WTC11 (cell line): Measurements from ENCODE around the gene ELF3. TPM values are rescaled to one million over a fixed set of nuclear protein-coding genes. Genes with fewer than 3 reads are reported as not detected.

Experiments
- ATAC-seq: fragments of 200-7000 bp; cut with Tn5 transposase; 2 replicates; pipeline ENCODE4 v1.10.0; 2021; ENCODE audit warnings: mild to moderate bottlenecking, moderate library complexity
- CTCF ChIA-PET: fragments of 300-600 bp; sonication (Branson Sonifier 250); formaldehyde crosslinking; loops from one replicate; lab custom pipeline; 2021; ENCODE audit warnings: antibody characterized with exemption; lab: Charles Lee
- POLR2A ChIA-PET: fragments of 350-600 bp; sonication (Branson Sonifier 250); formaldehyde crosslinking; loops from one replicate; lab custom pipeline; 2021; ENCODE audit warnings: antibody characterized with exemption; lab: Charles Lee
- DNase-seq: peaks from one replicate; pipeline ENCODE4 v3.0.0; 2021; ENCODE audit warnings: low spot score
- H3K27ac Mint-ChIP-seq: 2 replicates; pipeline ENCODE4 v1.8.0; 2021; ENCODE audit warnings: mixed read lengths
- H3K27me3 Mint-ChIP-seq: 2 replicates; pipeline ENCODE4 v1.8.0; 2021; ENCODE audit warnings: low read depth, mild to moderate bottlenecking, moderate library complexity, mixed read lengths
- H3K36me3 Mint-ChIP-seq: 2 replicates; pipeline ENCODE4 v1.8.0; 2021; ENCODE audit warnings: mixed read lengths
- H3K4me1 Mint-ChIP-seq: 2 replicates; pipeline ENCODE4 v1.8.0; 2022; ENCODE audit warnings: mixed read lengths
- H3K4me3 Mint-ChIP-seq: 2 replicates; pipeline ENCODE4 v1.8.0; 2021; ENCODE audit warnings: mild to moderate bottlenecking, moderate library complexity, mixed read lengths
- H3K9me3 Mint-ChIP-seq: 2 replicates; pipeline ENCODE4 v1.8.0; 2021; ENCODE audit warnings: mixed read lengths
- ATF1 ChIP-seq: sonication (generic); formaldehyde crosslinking; IDR thresholded peaks from 2 replicates; pipeline ENCODE4 v1.8.1; 2023; ENCODE audit warnings: mild to moderate bottlenecking, moderate library complexity, missing genetic modification reagents
- CBFB ChIP-seq: sonication (generic); formaldehyde crosslinking; IDR thresholded peaks from 2 replicates; pipeline ENCODE4 v1.8.1; 2022; ENCODE audit warnings: mild to moderate bottlenecking, low read depth, missing genetic modification reagents
- CTCF ChIP-seq: fragments of 200-600 bp; IDR thresholded peaks from 2 replicates; pipeline ENCODE4 v1.8.0; 2022; ENCODE audit warnings: antibody characterized with exemption
- ERG ChIP-seq: fragments of 250-450 bp; sonication (Bioruptor Pico); IDR thresholded peaks from 2 replicates; pipeline ENCODE4 v1.8.0; 2021; ENCODE audit warnings: mild to moderate bottlenecking
- ESRRA ChIP-seq: sonication (generic); formaldehyde crosslinking; IDR thresholded peaks from 2 replicates; pipeline ENCODE4 v1.8.1; 2022; ENCODE audit warnings: mild to moderate bottlenecking, missing genetic modification reagents, borderline replicate concordance
- ETV6 ChIP-seq: sonication (generic); formaldehyde crosslinking; IDR thresholded peaks from 2 replicates; pipeline ENCODE4 v1.8.1; 2022; ENCODE audit warnings: mild to moderate bottlenecking, missing genetic modification reagents
- GRHL2 ChIP-seq: fragments of 250-450 bp; sonication (Bioruptor Pico); IDR thresholded peaks from 2 replicates; pipeline ENCODE4 v1.8.0; 2022; ENCODE audit warnings: mild to moderate bottlenecking, moderate library complexity; ENCODE audit not compliant: insufficient replicate concordance, severe bottlenecking
- JAZF1 ChIP-seq: fragments of 250-450 bp; sonication (Bioruptor Pico); IDR thresholded peaks from 2 replicates; pipeline ENCODE4 v1.9.0; 2021; ENCODE audit warnings: moderate library complexity, mild to moderate bottlenecking, inconsistent platforms
- KAT7 ChIP-seq: sonication (generic); formaldehyde crosslinking; IDR thresholded peaks from 2 replicates; pipeline ENCODE4 v1.8.1; 2023; ENCODE audit warnings: missing genetic modification reagents, mild to moderate bottlenecking, borderline replicate concordance
- RELA ChIP-seq: sonication (generic); formaldehyde crosslinking; IDR thresholded peaks from 2 replicates; pipeline ENCODE4 v1.8.1; 2022; ENCODE audit warnings: missing genetic modification reagents, mild to moderate bottlenecking, borderline replicate concordance
- STAT6 ChIP-seq: sonication (generic); formaldehyde crosslinking; conservative IDR thresholded peaks from 2 replicates; pipeline ENCODE4 v1.8.1; 2023; ENCODE audit warnings: mild to moderate bottlenecking, low read depth, missing genetic modification reagents, moderate library complexity
- TCF7 ChIP-seq: sonication (generic); formaldehyde crosslinking; IDR thresholded peaks from 2 replicates; pipeline ENCODE4 v1.8.0; 2022; ENCODE audit warnings: mild to moderate bottlenecking, low read depth, missing genetic modification reagents, moderate library complexity
- TEAD1 ChIP-seq: sonication (generic); formaldehyde crosslinking; IDR thresholded peaks from 2 replicates; pipeline ENCODE4 v1.8.0; 2022; ENCODE audit warnings: mild to moderate bottlenecking, missing genetic modification reagents
- ZNF416 ChIP-seq: fragments of 250-450 bp; sonication (Bioruptor Pico); IDR thresholded peaks from 2 replicates; pipeline ENCODE4 v1.9.0; 2021; ENCODE audit warnings: mild to moderate bottlenecking, inconsistent platforms
- ZNF512 ChIP-seq: sonication (generic); formaldehyde crosslinking; IDR thresholded peaks from 2 replicates; pipeline ENCODE4 v1.8.1; 2022; ENCODE audit warnings: missing genetic modification reagents, borderline replicate concordance
- ZSCAN18 ChIP-seq: fragments of 250-450 bp; sonication (Bioruptor Pico); IDR thresholded peaks from 2 replicates; pipeline ENCODE4 v2.1.2; 2022; ENCODE audit warnings: mild to moderate bottlenecking, moderate library complexity
- total RNA-seq: library from RNA; stranded (reverse); gene quantifications from 3 replicates; pipeline ENCODE4 v1.2.3, GENCODE V29; 2021

ELF3 gene
- total RNA-seq, 1 experiment from 2014 or later, result 15.0 TPM

- TF ChIP-seq ESRRA (no peak), TEAD1 (CRISPR knock-in tag) (no peak), RELA (CRISPR knock-in tag) (no peak), ERG (CRISPR knock-in tag) (no peak), CTCF (no peak), ETV6 (CRISPR knock-in tag) (no peak), ZNF416 (CRISPR knock-in tag) (no peak), ATF1 (CRISPR knock-in tag) (no peak), JAZF1 (no peak)
- TF ChIP-seq, all 79 proteins: peak for 0
Observed at GRCh38 chr1:202029727-202030126, 19.3 kb downstream of the ELF3 start (continued).

- ChIA-PET CTCF (interaction anchor here (1.4 to 1.5 kb wide), 2 partner anchors 21 to 86 kb away, joined by 3 to 4 read pairs; partner anchors contain the start of gene ELF3), POLR2A (no interaction called here)
- ATAC-seq (no peak), DNase-seq (no peak)
- 0 out of 2 replicates have a peak, but pooled peaks cover 3% of the 10 kb centered on the region for H3K4me1 Mint-ChIP-seq
- peaks cover 3% of the 10 kb centered on the region; the same call in 1 of the 2 replicates for H3K9me3 Mint-ChIP-seq
- no peak for TF ChIP-seq TCF7 (CRISPR knock-in tag)
- TF ChIP-seq GRHL2 (CRISPR knock-in tag), result no peak
- no peak for TF ChIP-seq ZNF512 (CRISPR knock-in tag)
- no peak for TF ChIP-seq STAT6 (CRISPR knock-in tag)
- TF ChIP-seq KAT7, result no peak
- TF ChIP-seq ZSCAN18 (CRISPR knock-in tag), result no peak
- TF ChIP-seq CBFB (CRISPR knock-in tag), result no peak
- no peaks in the 10 kb centered on the region for H3K27me3 Mint-ChIP-seq
- H3K27ac Mint-ChIP-seq, result no peak overlapping the region
- no peak overlapping the region for H3K4me3 Mint-ChIP-seq
- H3K36me3 Mint-ChIP-seq, result no peaks in the 10 kb centered on the region
Observed at GRCh38 chr1:202031796-202032195, 21.4 kb downstream of the ELF3 start.
